LNCAP (cell line): Measurements from ENCODE around the gene CLASRP.

Experiments
- CTCF ChIP-seq: fragments of 450-650 bp; IDR thresholded peaks from 2 replicates; pipeline ENCODE4 v1.5.1; 2017; ENCODE audit warnings: mild to moderate bottlenecking

Gene CLASRP

DNA sequence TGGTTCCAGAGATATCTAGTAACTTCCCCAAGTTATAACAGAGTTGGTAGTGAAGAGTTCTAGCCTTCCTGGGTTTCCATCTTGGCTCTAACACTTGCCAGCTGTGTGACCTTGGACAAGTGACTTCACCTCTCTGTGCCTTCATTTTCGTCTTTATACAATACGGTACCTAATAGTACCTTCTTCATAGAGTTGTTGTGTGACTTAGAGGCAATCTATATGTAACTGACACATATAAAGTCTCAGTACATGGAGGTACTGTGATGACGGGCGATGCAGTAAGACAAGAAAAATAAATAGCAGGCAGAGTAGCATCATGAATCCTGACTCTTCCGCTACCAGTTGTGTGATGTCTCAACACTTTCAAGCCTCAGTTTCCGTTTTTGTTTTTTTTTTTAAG, 8.0 kb upstream of the CLASRP start:
- TF ChIP-seq CTCF, result no peak

DNA sequence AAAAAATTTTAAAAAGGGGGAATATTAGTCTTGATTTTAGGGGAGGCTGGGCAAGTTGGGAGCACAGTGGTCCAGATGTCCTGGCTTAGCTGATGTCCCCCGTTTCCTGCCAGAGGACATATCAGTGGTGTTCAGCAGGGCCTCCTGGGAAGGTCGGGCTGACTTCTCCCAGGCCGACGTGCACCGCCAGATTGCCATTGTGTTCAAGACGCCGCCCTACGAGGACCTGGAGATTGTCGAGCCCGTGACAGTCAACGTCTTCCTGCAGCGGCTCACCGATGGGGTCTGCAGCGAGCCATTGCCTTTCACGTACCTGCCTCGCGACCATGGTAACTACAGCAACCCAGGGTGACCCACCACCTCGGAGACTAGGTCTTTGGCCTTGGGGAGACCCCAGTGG, 6.4 kb upstream of the CLASRP start:
- TF ChIP-seq CTCF, result no peak

GRCh38 chr19:45035755-45036154, 3.1 kb upstream of the CLASRP start:
- TF ChIP-seq CTCF, result no peak

GRCh38 chr19:45037393-45038169, 1.3 kb upstream of the CLASRP start:
- TF ChIP-seq CTCF, result no peak

GRCh38 chr19:45040059-45040771, 1.4 kb downstream of the CLASRP start:
- no peak for TF ChIP-seq CTCF

DNA sequence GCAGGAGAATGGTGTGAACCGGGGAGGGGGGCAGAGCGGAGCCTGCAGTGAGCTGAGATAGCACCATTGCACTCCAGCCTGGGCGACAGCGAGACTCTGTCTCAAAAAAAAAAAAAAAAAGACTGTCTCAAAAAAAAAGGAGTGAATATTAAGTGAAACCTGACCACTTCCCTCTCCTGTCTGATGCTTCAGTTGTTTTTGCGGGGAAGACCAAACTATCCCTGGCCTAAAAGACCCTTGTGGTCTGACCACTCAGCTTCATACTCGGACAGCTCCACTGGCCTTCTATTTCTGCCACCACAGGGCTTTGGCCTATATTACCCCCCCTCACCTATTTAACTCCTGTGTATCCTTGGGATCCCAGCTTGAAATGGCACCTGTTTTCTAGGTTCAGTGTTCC, 2.3 kb downstream of the CLASRP start:
- no peak for TF ChIP-seq CTCF

DNA sequence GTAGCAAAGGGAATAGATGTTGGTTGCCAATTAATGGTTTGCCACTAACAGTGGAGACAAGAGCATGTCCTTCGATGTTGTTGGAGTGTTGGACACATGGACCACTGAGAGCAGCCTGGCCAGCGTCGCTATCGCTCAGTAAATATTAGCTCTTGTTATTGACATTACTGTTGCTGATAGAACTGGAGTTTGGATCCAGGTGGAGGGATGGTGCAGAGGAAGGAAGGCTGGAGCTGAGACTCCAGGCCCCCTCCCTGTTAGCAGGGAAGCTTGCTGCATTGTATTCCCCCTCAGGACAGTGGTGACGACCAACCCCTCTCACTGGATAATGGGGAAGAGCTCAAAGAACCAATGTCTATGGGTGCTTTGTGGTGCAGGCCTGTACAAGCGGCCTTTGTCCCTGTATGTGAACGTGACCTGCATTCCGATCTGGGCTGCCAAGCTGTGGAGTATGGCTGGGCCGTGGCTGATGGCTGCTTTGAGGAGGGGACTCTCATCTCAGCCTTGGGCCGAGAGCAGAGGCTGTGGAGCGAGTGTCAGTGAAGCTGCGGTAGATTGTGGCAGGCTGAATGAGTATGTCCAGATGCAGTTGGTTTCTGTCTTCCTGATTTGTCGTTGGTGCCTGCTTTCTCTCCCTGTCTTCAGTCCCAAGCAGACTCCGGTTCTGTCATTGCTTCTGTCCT, 7.0 kb downstream of the CLASRP start:
- no peak for TF ChIP-seq CTCF
